GM12892 (cell line): ENCODE data around the gene EGFR.

ENCODE experiments used
- POLR2A ChIP-seq: IDR thresholded peaks from 2 replicates; pipeline ENCODE4 v1.6.1; 2011; ENCODE audit warnings: low read depth, low read length, control low read depth
- POLR2AphosphoS5 ChIP-seq: IDR thresholded peaks from 2 replicates; pipeline ENCODE4 v1.6.1; 2011; ENCODE audit warnings: low read depth, low read length, control low read depth

- TF ChIP-seq POLR2AphosphoS5 (no peak), POLR2A (no peak)
Measured at GRCh38 chr7:55177068-55177530, 158.3 kb downstream of the EGFR start.
